Globus pallidus (tissue), 1 donor: ENCODE measurements around the gene ITM2C.

Experiments
- DNase-seq: peaks from one replicate; pipeline ENCODE4 v3.0.0-alpha.2; 2015; ENCODE audit warnings: low spot score

The ITM2C gene

GRCh38 chr2:230908092-230908594 lies 43.4 kb downstream of the ITM2C start:
- DNase-seq: no peak

- no peak for DNase-seq
Measured at GRCh38 chr2:230908595-230909191, 44.0 kb downstream of the ITM2C start.

GRCh38 chr2:230909841-230910545 lies 45.3 kb downstream of the ITM2C start:
- no peak for DNase-seq

GRCh38 chr2:230910546-230911177 lies 45.9 kb downstream of the ITM2C start:
- DNase-seq: no peak

GRCh38 chr2:230912046-230912445 lies 47.3 kb downstream of the ITM2C start:
- DNase-seq: no peak

GRCh38 chr2:230912724-230913123 lies 48.0 kb downstream of the ITM2C start:
- no peak for DNase-seq

DNA sequence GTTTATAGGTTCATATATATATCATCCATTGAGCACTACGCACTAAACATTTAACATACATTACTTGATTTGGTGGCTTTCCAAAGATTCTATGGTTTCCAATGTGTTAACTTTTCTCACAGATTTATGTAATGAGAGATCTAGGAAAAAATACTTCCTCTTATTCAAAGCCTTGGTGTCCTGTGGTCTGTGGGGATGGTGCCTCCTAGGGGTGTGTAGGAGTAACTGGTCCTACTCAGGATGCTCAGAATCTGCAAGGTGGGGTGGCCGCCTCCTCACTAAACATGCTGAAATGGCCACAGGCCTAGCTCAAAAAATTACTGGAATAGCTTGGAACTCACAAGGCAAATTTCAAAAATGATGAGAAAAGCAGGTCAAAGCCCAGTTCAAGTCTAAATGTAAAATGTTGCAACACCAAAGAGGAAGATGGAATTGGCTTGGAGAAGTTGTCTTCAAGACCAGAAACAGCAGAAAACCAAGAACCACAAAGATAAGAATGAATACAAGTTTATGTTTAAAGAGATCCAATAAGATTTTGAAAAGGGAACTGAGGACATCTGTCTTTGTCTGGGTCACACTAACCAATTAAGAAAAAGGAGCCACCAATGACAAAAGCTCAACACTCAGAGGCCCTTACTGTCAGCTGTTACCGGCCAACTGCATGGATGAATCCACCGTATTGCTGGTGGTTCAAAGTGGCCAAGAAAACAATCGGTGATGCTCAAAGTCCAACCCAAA lies 48.8 kb downstream of the ITM2C start:
- DNase-seq: peak; percentile 23

GRCh38 chr2:230914886-230915285 lies 50.1 kb downstream of the ITM2C start:
- no peak for DNase-seq

DNA sequence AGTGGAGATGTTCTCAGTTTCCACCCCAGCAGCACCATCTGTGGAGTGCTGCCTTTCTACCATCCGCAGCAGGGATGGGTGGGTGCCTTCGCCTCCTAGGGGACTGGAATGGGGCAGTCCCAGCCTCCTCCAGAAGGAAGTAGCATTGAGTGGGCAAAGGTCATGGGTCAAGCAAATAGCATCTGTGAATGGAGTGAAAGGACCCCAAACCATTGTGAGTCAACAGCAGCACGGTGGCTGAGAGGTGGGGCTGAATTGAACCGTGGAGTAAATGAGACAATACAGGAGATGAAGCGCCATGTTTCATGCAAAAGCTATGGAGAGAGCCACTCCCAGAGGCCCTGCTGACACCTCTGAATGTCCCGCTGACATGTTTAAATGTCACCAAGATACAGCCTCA lies 50.6 kb downstream of the ITM2C start:
- no peak for DNase-seq

GRCh38 chr2:230916218-230916617 lies 51.5 kb downstream of the ITM2C start:
- no peak for DNase-seq

DNA sequence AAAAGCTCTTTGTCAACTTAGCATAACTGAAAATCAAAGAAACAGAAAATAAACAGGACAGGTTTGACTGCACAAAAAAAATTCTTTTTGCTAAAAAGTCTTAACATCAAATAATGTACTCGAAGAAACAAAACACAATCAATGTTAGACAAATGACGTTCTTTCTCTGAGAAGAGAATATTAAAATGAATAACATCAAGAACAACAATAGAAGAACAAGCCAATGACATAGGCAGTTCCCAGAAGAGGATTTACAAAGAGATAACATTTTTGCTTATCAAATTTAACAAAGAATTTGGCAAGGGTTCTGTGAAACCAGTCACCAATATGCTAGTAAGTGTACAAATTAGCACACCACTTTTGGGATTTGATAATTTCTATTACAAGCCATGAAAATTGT lies 54.5 kb downstream of the ITM2C start:
- DNase-seq: no peak

GRCh38 chr2:230919681-230920080 lies 54.9 kb downstream of the ITM2C start:
- DNase-seq: no peak

GRCh38 chr2:230920167-230920566 lies 55.4 kb downstream of the ITM2C start:
- no peak for DNase-seq

DNA sequence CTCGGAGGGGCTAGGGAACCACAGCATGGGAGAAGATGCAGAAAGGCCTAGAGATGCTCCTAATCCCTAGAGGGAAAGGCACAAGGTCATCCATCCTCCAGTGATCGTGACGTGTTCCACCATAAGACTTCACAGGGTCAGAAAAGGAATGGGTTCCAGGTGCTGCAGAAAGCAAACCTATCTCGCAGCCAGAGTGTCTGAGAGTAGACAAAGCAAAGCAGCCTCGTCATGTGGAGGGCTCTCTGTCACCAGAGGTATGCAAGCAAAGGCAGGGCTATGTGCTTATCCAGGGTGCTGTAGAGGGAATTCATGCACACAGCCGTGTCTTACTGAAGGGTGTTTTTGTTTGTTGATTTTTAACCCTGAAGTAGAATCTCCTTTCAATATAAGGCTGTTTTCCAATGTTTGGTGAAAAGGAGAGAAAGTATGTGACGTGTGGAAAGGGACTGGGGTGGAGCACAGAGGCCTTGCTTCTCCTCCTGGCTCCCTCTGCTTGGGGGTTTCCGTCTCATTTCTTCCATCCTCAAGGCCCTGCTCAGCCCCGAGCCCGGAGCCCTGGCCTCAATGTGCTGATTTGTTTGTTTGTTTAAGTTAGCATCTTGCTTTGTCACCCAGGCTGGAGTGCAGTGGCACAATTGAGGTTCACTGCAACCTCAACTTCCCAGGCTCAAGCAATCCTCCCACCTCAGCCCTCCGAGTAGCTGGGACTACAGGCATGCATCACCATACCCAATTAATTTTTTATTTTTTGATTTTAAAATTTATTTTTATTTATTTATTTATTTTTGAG lies 57.3 kb downstream of the ITM2C start:
- no peak for DNase-seq

- DNase-seq: no peak
Measured at GRCh38 chr2:230922951-230923717, 58.4 kb downstream of the ITM2C start.

GRCh38 chr2:230924092-230924469 lies 59.3 kb downstream of the ITM2C start:
- no peak for DNase-seq

- peak; percentile 24 for DNase-seq
Measured at GRCh38 chr2:230924470-230925341, 60.0 kb downstream of the ITM2C start, which contains the start of gene GPR55. GPR55 (minus strand) TSS chr2:230925242; CDS start chr2:230910962, 14,280 bp downstream.

GRCh38 chr2:230925443-230925878 lies 60.7 kb downstream of the ITM2C start:
- no peak for DNase-seq

DNA sequence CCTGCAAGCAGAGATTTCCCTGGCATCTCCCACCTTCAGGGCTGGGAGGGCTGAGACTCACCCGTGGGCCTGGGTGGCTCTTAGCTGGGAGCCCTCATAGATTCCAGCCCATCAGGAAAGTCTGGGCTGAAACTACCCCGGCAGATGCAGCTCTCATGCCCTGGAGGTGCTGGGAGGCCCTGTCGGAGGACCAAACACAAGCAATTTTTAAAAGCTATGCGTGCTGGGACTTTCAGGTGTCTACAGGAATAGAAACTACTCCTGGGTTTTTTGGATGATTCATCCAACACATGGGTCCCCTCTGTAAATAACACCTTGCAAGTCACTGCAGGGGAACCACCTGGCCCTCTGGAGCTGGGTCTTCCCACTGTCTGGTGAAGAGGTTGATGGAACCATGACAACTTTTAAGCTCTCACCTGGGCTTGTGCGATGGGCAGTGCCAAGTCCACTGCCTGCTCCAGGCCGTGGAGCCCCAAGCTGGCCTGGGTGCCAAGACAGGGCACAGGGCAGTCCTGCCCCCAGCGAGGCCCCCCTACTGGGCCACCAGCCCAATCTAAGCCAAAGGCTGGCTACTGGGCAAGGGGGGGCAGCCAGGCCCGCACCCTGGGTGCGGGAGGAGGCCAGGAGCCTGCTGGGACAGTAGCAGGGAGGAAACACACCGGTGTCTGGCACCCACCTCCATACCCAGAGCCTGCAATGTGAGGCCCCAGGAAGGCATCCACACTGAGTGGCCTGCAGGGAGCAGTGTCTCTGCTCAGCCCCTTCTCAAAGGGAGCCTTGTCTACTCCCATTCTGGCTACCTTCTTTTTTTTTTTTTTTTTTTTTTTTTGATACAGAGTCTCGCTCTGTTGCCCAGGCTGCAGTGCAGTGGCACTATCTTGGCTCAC lies 61.4 kb downstream of the ITM2C start:
- DNase-seq: no peak
